Neutrophil (primary cell): ENCODE measurements around the gene TMEM255B.

Experiments used
- H3K27ac ChIP-seq: fragments of 200-600 bp; sonication (generic); 2 replicates; pipeline ENCODE4 v1.5.1; 2016; ENCODE audit warnings: mild to moderate bottlenecking, moderate library complexity
- H3K27me3 ChIP-seq: fragments of 200-600 bp; sonication (generic); 2 replicates; pipeline ENCODE4 v1.6.0; 2016; ENCODE audit warnings: mild to moderate bottlenecking
- H3K36me3 ChIP-seq: fragments of 200-600 bp; sonication (generic); 2 replicates; pipeline ENCODE4 v1.5.1; 2017
- H3K4me1 ChIP-seq, 2 experiments: fragments of 200-600 bp in 1 of 2; sonication (generic) in 1 of 2; 1 replicate in 1 of 2; 2 replicates in 1 of 2; pipeline versions ENCODE4 v1.5.1 to v1.6.1; 2013 to 2016; ENCODE audit warnings: low read depth in 1 of 2, low read length in 1 of 2, mild to moderate bottlenecking in 1 of 2, moderate library complexity in 1 of 2; ENCODE audit not compliant: control insufficient read depth in 1 of 2, insufficient read depth in 1 of 2
- H3K4me3 ChIP-seq, 2 experiments: fragments of 200-600 bp in 1 of 2; sonication (generic) in 1 of 2; 1 replicate in 1 of 2; 2 replicates in 1 of 2; pipeline ENCODE4 v1.5.1; 2013 to 2016; ENCODE audit warnings: low read depth in 1 of 2, low read length in 1 of 2, mild to moderate bottlenecking in 1 of 2, moderate library complexity in 1 of 2
- H3K9me3 ChIP-seq: fragments of 200-600 bp; sonication (generic); 2 replicates; pipeline ENCODE4 v1.5.1; 2016
- TF ChIP-seq, protein P1 (sequence below): fragments of 200-600 bp; sonication (generic); IDR thresholded peaks from 2 replicates; pipeline ENCODE4 v1.5.1; 2016; ENCODE audit warnings: antibody characterized with exemption

TMEM255B gene

GRCh38 chr13:113775451-113776145 is 16.6 kb downstream of the TMEM255B start:
- Histone ChIP-seq H3K27me3 (peaks cover 39% of the 10 kb centered on the region), H3K4me3 (no peak overlapping the region), H3K4me1 (no peaks in the 10 kb centered on the region), H3K36me3 (no peaks in the 10 kb centered on the region), H3K27ac (no peak overlapping the region), H3K9me3 (no peaks in the 10 kb centered on the region)
- TF ChIP-seq, protein P1, sequence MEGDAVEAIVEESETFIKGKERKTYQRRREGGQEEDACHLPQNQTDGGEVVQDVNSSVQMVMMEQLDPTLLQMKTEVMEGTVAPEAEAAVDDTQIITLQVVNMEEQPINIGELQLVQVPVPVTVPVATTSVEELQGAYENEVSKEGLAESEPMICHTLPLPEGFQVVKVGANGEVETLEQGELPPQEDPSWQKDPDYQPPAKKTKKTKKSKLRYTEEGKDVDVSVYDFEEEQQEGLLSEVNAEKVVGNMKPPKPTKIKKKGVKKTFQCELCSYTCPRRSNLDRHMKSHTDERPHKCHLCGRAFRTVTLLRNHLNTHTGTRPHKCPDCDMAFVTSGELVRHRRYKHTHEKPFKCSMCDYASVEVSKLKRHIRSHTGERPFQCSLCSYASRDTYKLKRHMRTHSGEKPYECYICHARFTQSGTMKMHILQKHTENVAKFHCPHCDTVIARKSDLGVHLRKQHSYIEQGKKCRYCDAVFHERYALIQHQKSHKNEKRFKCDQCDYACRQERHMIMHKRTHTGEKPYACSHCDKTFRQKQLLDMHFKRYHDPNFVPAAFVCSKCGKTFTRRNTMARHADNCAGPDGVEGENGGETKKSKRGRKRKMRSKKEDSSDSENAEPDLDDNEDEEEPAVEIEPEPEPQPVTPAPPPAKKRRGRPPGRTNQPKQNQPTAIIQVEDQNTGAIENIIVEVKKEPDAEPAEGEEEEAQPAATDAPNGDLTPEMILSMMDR = no peak

DNA sequence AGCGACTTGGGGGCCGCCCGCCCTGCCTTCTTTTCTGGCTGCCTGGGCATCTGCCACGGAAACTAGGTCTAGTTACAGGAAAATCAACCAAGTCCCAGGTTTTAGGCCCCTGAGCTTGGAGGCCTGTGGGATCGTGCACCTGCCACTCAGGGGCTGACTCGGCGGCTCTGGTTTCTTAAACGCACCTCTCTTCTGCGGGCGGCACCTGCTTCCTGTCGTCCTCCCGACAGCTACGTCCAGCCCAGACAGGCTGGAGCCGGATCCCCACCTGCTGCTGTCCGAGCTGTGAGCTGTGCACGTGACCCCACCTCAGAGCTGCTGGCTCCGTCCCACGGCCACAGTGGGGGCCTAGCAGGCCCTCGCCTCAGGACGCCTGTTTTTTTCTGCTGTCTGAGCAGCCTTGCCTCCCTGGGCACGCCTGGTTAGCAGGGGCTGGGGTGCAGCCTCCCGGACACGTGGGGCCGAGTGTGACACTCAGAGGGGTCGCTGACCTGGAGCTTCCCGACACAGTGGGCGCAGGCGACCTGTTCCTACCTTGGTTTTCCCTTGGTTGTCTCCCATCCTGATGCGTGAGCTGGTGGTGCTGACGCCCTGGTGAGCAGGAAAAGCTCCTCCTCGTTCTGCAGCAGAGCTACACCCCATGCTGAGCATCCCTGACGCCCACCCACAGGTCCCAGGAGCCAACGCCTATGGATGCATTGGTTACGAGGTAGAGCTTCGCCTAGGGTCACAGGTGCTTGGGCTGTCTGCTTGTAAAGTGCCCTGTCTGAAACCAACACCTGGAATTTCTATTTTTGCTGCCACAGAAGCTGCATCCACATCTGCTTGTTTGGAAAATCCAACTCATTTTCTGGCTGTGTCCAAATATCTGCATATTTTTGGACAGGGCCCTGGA is 17.5 kb downstream of the TMEM255B start:
- Histone ChIP-seq H3K36me3 (no peaks in the 10 kb centered on the region), H3K9me3 (no peaks in the 10 kb centered on the region), H3K27ac (no peak overlapping the region), H3K27me3 (peaks cover 39% of the 10 kb centered on the region), H3K4me3 (no peak overlapping the region), H3K4me1 (no peaks in the 10 kb centered on the region)
- TF ChIP-seq, protein P1 = no peak

DNA sequence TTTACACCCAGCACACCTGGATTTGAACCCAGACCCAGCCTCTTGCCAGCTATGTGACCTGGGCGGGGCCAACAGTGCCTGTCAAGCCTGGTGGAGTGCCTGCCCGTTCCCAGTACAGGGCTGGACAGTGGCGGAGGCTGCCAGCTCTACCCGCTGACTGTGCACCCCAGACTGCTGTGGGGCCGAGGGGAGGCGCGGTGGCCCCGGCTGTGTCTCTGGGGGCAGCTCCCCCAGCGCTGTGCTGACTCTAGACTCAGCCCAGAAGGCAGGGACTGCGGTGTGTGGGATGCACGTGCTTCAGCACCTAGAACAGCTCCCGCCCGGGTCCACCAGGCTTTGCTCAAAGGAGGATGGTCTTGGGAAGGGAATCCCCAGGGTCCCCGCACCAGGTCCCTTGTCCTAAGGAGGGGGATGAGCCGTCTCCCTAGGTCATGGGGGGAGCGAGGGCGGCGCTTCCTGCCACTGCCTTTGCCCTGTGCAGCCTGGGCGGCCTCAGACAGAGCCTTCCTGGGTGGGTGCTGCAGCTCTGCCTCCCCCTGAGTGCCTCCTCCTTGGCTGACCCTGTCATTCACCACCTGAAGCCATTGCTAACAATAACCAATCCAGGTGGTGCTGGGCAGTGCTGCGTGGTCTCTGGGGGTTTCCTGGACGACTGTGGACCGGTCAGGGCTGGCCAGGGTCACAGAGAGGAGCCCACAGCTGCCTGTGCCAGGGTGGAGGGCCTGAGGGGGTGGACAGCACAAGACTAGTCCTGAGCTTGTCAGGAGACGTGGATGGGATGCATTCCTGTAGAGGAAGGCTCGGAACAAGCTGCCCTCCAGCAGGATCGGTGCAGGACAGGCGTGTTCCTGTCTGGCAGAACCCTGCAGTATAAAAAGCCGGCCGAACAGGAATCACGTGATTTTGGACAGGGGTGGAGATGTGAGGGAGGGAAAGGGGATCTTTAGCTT is 18.6 kb downstream of the TMEM255B start:
- H3K36me3 ChIP-seq = no peaks in the 10 kb centered on the region
- no peaks in the 10 kb centered on the region for H3K9me3 ChIP-seq
- TF ChIP-seq, protein P1 = no peak
- no peak overlapping the region for H3K4me3 ChIP-seq
- peaks cover 39% of the 10 kb centered on the region for H3K27me3 ChIP-seq
- no peak overlapping the region for H3K27ac ChIP-seq
- no peaks in the 10 kb centered on the region for H3K4me1 ChIP-seq

DNA sequence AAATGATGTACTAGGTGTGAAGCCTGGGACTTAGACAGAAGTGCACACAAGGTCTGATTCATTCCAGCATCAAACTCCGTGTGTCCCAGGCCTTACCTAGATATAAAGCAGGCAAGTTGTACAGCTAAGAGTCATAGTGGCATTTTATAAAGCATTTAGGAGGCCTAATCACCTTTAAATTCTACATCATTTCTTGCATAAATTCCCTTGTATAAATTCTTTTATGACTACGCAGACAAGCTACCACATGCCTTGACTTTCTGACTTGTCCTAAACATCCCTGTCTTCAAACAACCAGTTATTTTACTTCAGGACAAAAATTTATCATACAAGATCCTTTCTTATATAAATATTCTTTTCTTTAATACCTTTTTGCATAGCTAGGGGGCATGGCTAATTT is 22.5 kb downstream of the TMEM255B start:
- Histone ChIP-seq H3K4me1 (no peaks in the 10 kb centered on the region), H3K9me3 (no peaks in the 10 kb centered on the region), H3K4me3 (no peak overlapping the region), H3K27ac (no peak overlapping the region), H3K27me3 (peaks cover 34% of the 10 kb centered on the region), H3K36me3 (no peaks in the 10 kb centered on the region)
- TF ChIP-seq, protein P1 = no peak

DNA sequence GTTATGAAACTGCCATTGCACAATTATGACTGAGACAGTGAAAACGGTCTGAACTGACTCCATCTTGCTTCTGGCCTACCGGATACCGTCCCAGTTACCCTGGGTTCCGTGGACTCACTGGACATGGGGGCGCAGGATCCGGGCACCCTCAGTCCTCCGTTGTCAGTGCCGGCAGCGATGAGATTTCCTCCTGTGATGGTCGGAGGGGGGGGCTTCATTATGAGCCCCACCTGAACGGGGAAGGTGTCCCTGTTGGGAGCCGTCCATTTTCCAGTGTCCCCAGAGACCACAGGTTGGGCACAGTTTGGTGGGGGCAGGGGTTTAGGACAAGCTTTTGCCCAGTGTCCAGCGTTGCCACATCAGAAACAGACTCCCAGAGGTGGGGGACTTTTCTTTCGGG is 23.4 kb downstream of the TMEM255B start:
- TF ChIP-seq, protein P1 = no peak
- H3K9me3 ChIP-seq = no peaks in the 10 kb centered on the region
- H3K27ac ChIP-seq = no peak overlapping the region
- no peak overlapping the region for H3K4me3 ChIP-seq
- H3K36me3 ChIP-seq = no peaks in the 10 kb centered on the region
- no peaks in the 10 kb centered on the region for H3K4me1 ChIP-seq
- H3K27me3 ChIP-seq = peaks cover 29% of the 10 kb centered on the region
